ENCODE data around the gene RAF1. TPM values are rescaled to one million over a fixed set of nuclear protein-coding genes. Genes with fewer than 3 reads are reported as not detected.

Gene RAF1
- total and polyA plus RNA-seq, 2 of the 13 experiments (the other 11 are each of a cell fraction or from before 2014, with no cell fraction given) = 72.2 to 91.4 TPM

DNA sequence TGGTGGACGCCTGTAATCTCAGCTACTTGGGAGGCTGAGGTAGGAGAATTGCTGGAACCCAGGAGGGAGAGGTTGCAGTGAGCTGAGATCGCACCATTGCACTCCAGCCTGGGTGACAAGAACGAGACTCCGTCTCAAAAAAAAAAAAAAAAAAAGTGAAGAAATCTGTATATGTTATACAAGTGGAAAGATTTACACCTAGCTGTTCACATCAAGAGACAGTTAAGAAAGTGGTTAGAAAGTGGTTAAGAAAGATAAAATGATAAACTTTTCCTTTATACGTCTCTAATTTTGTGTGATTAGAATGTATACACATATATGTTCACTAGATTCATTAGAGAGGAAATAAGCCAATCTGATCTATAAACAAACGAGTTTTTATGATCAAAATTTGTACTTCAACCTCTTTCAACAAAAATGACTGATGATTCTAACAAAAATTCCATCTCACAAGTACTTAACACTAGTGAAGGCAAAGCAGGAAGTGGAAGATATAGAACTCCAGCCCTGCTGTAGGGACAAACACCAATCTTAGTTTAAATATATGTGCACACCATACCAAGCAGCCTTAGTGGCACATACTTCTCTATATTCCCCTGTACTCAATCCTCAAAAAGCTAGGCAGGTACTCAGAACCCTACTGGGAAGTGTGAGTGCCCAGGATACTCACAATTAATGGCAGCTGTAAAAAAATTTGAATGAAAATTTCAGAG, 51.2 kb downstream of the RAF1 start:
- H3K36me3 ChIP-seq (replicated peaks in 1 of 2; ENCODE audit: control insufficient read depth in 1 of 2, insufficient read depth in 2 of 2, low read length in 2 of 2) = peaks cover 11 to 70% of the 10 kb centered on the region in 2 experiments
- peaks cover 18% of the 10 kb centered on the region for H3K79me2 ChIP-seq (ENCODE audit: insufficient read depth, low read length)
- no peak for DNase-seq (ENCODE audit: low spot score)
- H3K4me1 ChIP-seq (ENCODE audit: insufficient read depth, low read length) = no peaks in the 10 kb centered on the region
- intact Hi-C loops (cut with micrococcal nuclease; ENCODE audit: unreplicated experiment) (no loop called here), in situ Hi-C loops (cut with HindIII; ENCODE audit: extremely low pct_ligation_motif_present, low pct_unique_long_range_greater_than_20kb) (no loop called here)
- H3K27me3 ChIP-seq (ENCODE audit: control insufficient read depth in 1 of 2, insufficient read depth in 2 of 2, low read length in 2 of 2) = no peaks in the 10 kb centered on the region
- BruUV-seq (replicated peaks) = no TSS peak
- 97% methylated on average over 6 of the region's 6 CpGs for WGBS (ENCODE audit: low lambda C conversion rate)
- H2AFZ ChIP-seq (ENCODE audit: low read length) = no peak overlapping the region
- H3K27ac ChIP-seq (ENCODE audit: extremely low read length, insufficient read depth, low read length) = no peak overlapping the region
- H3K4me2 ChIP-seq (ENCODE audit: low read depth, low read length) = no peak overlapping the region
- POLR2A ChIA-PET = no interaction called here
- no peak for FAIRE-seq
- no peak for ATAC-seq
- CTCF ChIA-PET (ENCODE audit: low intra/inter-chr PET ratio, low total read pairs) = no interaction called here
- H3K9ac ChIP-seq (ENCODE audit: insufficient read depth, low read depth, low read length) = no peak overlapping the region
- H3K4me3 ChIP-seq (replicated peaks in 1 of 3; ENCODE audit: insufficient read depth in 1 of 3, low read depth in 2 of 3, low read length in 3 of 3) = no peak overlapping the region
- peaks cover 3% of the 10 kb centered on the region; the same call in 1 of the 2 replicates for H4K20me1 ChIP-seq (ENCODE audit: insufficient read depth, low read length)
- no peaks in the 10 kb centered on the region for H3K9me3 ChIP-seq (ENCODE audit: low read length)
- no peak for TF ChIP-seq ZNF20 (CRISPR knock-in tag; IDR thresholded peaks at IDR 0.05)
- TF ChIP-seq ZEB1 (IDR thresholded peaks at IDR 0.05; ENCODE audit: insufficient replicate concordance, low read depth) = no peak
- TF ChIP-seq IKZF1 (IDR thresholded peaks at IDR 0.05) = no peak
- TF ChIP-seq ZNF251 (CRISPR knock-in tag; IDR thresholded peaks at IDR 0.05) = no peak
- TF ChIP-seq SMAD9 (CRISPR knock-in tag; IDR thresholded peaks at IDR 0.05) = no peak
- no peak for TF ChIP-seq EZH2 (conservative IDR thresholded peaks at IDR 0.05; ENCODE audit: low read depth, low read length)
- no peak for TF ChIP-seq UBTF (CRISPR knock-in tag; IDR thresholded peaks at IDR 0.05)
- TF ChIP-seq ZNF205 (CRISPR knock-in tag; IDR thresholded peaks at IDR 0.05) = no peak
- TF ChIP-seq ZNF546 (CRISPR knock-in tag; conservative IDR thresholded peaks at IDR 0.05) = no peak
- TF ChIP-seq ZSCAN29 (CRISPR knock-in tag; conservative IDR thresholded peaks at IDR 0.05) = no peak
- TF ChIP-seq MEIS1 (CRISPR knock-in tag; IDR thresholded peaks at IDR 0.05; ENCODE audit: borderline replicate concordance) = no peak
- TF ChIP-seq, protein P1, sequence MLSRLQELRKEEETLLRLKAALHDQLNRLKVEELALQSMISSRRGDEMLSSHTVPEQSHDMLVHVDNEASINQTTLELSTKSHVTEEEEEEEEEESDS (CRISPR knock-in tag; IDR thresholded peaks at IDR 0.05; ENCODE audit: borderline replicate concordance) = no peak
- TF ChIP-seq, protein P2, sequence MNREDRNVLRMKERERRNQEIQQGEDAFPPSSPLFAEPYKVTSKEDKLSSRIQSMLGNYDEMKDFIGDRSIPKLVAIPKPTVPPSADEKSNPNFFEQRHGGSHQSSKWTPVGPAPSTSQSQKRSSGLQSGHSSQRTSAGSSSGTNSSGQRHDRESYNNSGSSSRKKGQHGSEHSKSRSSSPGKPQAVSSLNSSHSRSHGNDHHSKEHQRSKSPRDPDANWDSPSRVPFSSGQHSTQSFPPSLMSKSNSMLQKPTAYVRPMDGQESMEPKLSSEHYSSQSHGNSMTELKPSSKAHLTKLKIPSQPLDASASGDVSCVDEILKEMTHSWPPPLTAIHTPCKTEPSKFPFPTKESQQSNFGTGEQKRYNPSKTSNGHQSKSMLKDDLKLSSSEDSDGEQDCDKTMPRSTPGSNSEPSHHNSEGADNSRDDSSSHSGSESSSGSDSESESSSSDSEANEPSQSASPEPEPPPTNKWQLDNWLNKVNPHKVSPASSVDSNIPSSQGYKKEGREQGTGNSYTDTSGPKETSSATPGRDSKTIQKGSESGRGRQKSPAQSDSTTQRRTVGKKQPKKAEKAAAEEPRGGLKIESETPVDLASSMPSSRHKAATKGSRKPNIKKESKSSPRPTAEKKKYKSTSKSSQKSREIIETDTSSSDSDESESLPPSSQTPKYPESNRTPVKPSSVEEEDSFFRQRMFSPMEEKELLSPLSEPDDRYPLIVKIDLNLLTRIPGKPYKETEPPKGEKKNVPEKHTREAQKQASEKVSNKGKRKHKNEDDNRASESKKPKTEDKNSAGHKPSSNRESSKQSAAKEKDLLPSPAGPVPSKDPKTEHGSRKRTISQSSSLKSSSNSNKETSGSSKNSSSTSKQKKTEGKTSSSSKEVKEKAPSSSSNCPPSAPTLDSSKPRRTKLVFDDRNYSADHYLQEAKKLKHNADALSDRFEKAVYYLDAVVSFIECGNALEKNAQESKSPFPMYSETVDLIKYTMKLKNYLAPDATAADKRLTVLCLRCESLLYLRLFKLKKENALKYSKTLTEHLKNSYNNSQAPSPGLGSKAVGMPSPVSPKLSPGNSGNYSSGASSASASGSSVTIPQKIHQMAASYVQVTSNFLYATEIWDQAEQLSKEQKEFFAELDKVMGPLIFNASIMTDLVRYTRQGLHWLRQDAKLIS (CRISPR knock-in tag; IDR thresholded peaks at IDR 0.05) = no peak
- TF ChIP-seq ZNF710 (CRISPR knock-in tag; IDR thresholded peaks at IDR 0.05; ENCODE audit: borderline replicate concordance) = no peak
- no peak for TF ChIP-seq ZBTB7A (CRISPR knock-in tag; IDR thresholded peaks at IDR 0.05)
- TF ChIP-seq, protein P3, sequence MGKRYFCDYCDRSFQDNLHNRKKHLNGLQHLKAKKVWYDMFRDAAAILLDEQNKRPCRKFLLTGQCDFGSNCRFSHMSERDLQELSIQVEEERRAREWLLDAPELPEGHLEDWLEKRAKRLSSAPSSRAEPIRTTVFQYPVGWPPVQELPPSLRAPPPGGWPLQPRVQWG (CRISPR knock-in tag; IDR thresholded peaks at IDR 0.05; ENCODE audit: borderline replicate concordance, low read depth) = no peak
